Psoas muscle (tissue), 8 donors: ENCODE results near the gene GRID1. TPM values are rescaled to one million over a fixed set of nuclear protein-coding genes. Genes with fewer than 3 reads are reported as not detected.

ENCODE experiments used
- ATAC-seq, 4 donors: fragments of 200-7000 bp; cut with Tn5 transposase; one replicate each; pipeline ENCODE4 v1.9.1; 2020; ENCODE audit warnings: moderate library complexity in 3 of 4, mild to moderate bottlenecking in 2 of 4
- DNase-seq, 2 donors: peaks; one replicate each; pipeline ENCODE4 v3.0.0-alpha.2; 2020
- H3K27ac ChIP-seq: fragments of 200-600 bp; one replicate; pipeline ENCODE4 v1.8.0; 2022
- H3K27me3 ChIP-seq, 3 donors: fragments of 200-600 bp in 1 of 3; one replicate each; pipeline versions ENCODE4 v1.6.1 to v1.8.0; 2013 to 2022; ENCODE audit warnings: low read length in 2 of 3, mild to moderate bottlenecking in 2 of 3, moderate library complexity in 1 of 3; ENCODE audit not compliant: insufficient read depth in 3 of 3
- H3K36me3 ChIP-seq, 2 donors: fragments of 200-600 bp in 1 of 2; one replicate each; pipeline versions ENCODE4 v1.6.1 to v1.8.0; 2013 to 2022; ENCODE audit warnings: low read depth in 1 of 2, mild to moderate bottlenecking in 1 of 2, moderate library complexity in 1 of 2; ENCODE audit not compliant: insufficient read depth in 1 of 2
- H3K4me1 ChIP-seq: fragments of 200-600 bp; one replicate; pipeline ENCODE4 v1.8.0; 2022
- H3K4me3 ChIP-seq: fragments of 200-600 bp; one replicate; pipeline ENCODE4 v1.8.0; 2022; ENCODE audit warnings: mild to moderate bottlenecking
- H3K9me3 ChIP-seq: fragments of 200-600 bp; one replicate; pipeline ENCODE4 v1.8.0; 2022
- WGBS, 3 donors: extraction: QIAGEN DNeasy Blood & Tissue Kit; methylation state at CpG; one replicate each; pipeline versions ENCODE4 v1.1.6 to v1.1.7; 2013; 5-methylcytosine and 5-hydroxymethylcytosine counted together
- intact Hi-C, 2 donors: fragments of 100-400 bp; cut with DNase I; formaldehyde crosslinking; loops; one replicate each; pipeline versions ENCODE4 v1.11.0 to v1.14.2; 2022
- polyA plus RNA-seq, 3 donors: library from polyadenylated mRNA; stranded (reverse); fragments of 200-250 nt; gene quantifications; one replicate each; pipeline ENCODE4 v1.2.3, GENCODE V29; 2013
- total RNA-seq, 4 donors: library from RNA; stranded (reverse); fragmentation: NEBNext Ultra II Directional in 2 of 4; extraction: Animal tissue kit (Norgen Biotek cat#: 25700) in 2 of 4; gene quantifications; one replicate each; pipeline versions ENCODE4 v1.2.1 to v1.2.4, GENCODE V29; 2021 to 2023
- TF ChIP-seq, protein P1 (sequence below): fragments of 200-600 bp; IDR thresholded peaks from one replicate; pipeline ENCODE4 v1.8.0; 2022; ENCODE audit warnings: antibody characterized with exemption
- donor health status: healthy with polysubstance abuse.
- donor health status: DM: no; HTN: no; CAD: no; lungs with moderate emphysema.
- donor health status: Bipolar disorder and iron deficiency.
- donor health status: healthy.
- donor health status: DM: yes; HTN: yes; CAD: no.
- donor health status: DM: no; HTN: no; CAD: no.
- donor health status: DM: no; HTN: no; CAD: no.
- donor health status: DM: yes; HTN: yes; CAD: no.

The GRID1 gene
- total and polyA plus RNA-seq, 7 donors, result 0.17 to 0.56 (median 0.24) TPM

DNA sequence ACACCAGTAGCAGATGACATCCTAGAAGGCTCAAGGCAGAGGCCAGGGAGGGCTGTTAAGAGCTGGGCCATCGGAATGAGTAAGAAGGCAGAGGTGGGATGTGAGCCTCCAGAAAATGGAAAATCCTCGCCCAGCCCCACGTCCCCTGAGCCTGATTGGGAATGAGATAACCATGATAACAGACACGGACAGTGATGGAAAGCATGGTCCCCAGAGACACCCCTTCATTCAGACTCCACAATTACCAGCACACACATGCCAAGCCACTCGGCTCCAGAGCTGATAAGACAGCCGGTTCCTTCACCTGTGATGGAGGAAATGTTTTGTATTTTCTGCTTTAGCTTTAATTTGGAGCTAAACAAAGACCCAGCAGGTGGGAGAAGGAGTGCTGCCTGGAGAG lies 106.0 kb downstream of the GRID1 start:
- Histone ChIP-seq H3K27ac (no peak overlapping the region), H3K4me1 (peaks cover 5% of the 10 kb centered on the region), H3K9me3 (no peaks in the 10 kb centered on the region), H3K4me3 (no peak overlapping the region), H3K27me3 (peaks cover 0 to 23% (median 4%) of the 10 kb centered on the region in 3 donors), H3K36me3 (no peaks in the 10 kb centered on the region)
- ATAC-seq (no peak), DNase-seq (no peak)
- WGBS, 3 donors, result 46 to 56% (median 51%) methylated on average over 6 of the region's 6 CpGs
- intact Hi-C loops, result no loop called here
- TF ChIP-seq, protein P1, sequence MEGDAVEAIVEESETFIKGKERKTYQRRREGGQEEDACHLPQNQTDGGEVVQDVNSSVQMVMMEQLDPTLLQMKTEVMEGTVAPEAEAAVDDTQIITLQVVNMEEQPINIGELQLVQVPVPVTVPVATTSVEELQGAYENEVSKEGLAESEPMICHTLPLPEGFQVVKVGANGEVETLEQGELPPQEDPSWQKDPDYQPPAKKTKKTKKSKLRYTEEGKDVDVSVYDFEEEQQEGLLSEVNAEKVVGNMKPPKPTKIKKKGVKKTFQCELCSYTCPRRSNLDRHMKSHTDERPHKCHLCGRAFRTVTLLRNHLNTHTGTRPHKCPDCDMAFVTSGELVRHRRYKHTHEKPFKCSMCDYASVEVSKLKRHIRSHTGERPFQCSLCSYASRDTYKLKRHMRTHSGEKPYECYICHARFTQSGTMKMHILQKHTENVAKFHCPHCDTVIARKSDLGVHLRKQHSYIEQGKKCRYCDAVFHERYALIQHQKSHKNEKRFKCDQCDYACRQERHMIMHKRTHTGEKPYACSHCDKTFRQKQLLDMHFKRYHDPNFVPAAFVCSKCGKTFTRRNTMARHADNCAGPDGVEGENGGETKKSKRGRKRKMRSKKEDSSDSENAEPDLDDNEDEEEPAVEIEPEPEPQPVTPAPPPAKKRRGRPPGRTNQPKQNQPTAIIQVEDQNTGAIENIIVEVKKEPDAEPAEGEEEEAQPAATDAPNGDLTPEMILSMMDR, result no peak

DNA sequence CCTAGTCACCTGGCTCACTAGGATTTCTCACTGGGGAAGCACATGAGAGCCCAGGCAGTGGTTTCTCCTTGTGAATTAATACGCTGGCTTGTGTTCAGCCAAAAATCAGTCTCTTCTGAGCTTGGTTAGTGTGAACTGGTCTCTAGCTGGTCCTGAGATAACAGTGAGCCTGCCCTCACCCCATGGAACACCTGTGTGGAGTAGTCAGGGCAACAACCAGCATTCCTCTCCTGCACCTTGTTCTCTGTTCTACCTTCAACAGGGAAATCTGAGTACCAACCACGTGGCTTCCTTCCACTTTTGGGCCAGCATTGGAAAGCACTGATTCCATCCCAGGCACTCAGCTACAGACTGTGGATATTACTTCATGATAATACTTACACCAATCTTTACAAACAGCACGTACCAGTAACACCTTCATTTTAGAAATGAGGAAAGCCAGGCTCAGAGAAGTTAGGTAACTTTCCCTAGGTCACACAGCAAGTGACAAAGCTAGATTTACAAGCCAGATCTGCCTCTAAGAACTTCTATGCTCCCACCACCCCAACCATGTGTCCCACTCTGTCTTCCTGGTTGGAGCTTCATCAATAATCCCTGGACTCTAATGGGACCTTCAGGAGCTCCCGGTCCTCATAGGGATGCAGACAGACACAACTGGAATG lies 106.6 kb downstream of the GRID1 start:
- no peak overlapping the region for H3K27ac ChIP-seq
- 76 to 82% (median 78%) methylated on average over 4 of the region's 4 CpGs for WGBS, 3 donors
- H3K27me3 ChIP-seq, result peaks cover 0 to 23% (median 4%) of the 10 kb centered on the region in 3 donors
- H3K9me3 ChIP-seq, result no peaks in the 10 kb centered on the region
- intact Hi-C loops, result no loop called here
- DNase-seq (no peak), ATAC-seq (no peak)
- H3K4me1 ChIP-seq, result peaks cover 5% of the 10 kb centered on the region
- no peaks in the 10 kb centered on the region for H3K36me3 ChIP-seq
- TF ChIP-seq, protein P1, result no peak
- H3K4me3 ChIP-seq, result no peak overlapping the region

DNA sequence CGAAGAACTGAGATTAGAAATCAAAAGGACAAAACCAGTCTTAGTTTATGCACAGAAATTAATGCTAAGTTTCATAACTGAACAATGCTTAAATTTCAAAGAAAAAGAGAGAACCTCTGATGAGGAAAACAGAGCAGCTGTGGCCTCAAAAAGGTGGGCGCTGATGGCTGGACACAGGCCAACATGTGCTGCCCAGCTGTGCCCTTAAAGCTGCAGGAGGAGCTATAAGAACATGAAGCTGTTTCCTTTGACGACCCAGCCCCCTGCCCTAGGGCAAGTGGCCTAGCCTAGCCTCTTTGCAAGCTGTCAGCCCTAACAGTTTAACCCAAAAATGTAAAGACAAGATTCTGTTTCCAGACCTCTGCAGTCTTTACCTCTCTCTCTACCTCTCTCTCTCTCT lies 107.7 kb downstream of the GRID1 start:
- H3K4me1 ChIP-seq, result peaks cover 5% of the 10 kb centered on the region
- no peak overlapping the region for H3K4me3 ChIP-seq
- H3K27ac ChIP-seq, result no peak overlapping the region
- peaks cover 0 to 17% (median 3%) of the 10 kb centered on the region in 3 donors for H3K27me3 ChIP-seq
- H3K36me3 ChIP-seq, result no peaks in the 10 kb centered on the region
- no peaks in the 10 kb centered on the region for H3K9me3 ChIP-seq
- DNase-seq, result no peak
- no peak for ATAC-seq
- TF ChIP-seq, protein P1, result no peak
- intact Hi-C loops, result no loop called here
- WGBS, 3 donors, result 19 to 26% (median 19%) methylated on average over 3 of the region's 3 CpGs

DNA sequence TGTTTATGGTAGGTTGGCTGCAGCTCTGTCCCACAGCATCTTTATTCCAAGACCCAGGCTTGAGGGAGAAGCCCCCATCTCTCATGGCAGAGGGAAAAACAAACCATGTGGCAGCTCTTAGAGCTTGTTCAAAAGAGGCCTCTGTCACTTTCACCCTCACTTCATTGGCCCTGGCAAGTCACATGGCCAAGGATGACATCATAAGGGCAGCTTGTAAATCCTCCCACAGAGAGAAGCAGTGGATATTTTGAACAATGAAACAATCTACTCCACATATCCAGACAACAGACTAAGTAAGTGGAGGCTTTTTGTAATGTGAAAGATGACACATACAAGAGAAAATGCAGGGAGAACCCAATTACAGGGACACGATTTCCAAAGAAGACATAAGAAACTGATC lies 108.1 kb downstream of the GRID1 start:
- intact Hi-C loops, result no loop called here
- H3K9me3 ChIP-seq, result no peaks in the 10 kb centered on the region
- ATAC-seq (no peak), DNase-seq (no peak)
- H3K27ac ChIP-seq, result no peak overlapping the region
- WGBS, 3 donors, result 22 to 28% (median 27%) methylated on average over 1 of the region's 1 CpG
- H3K27me3 ChIP-seq, result peaks cover 0 to 13% (median 2%) of the 10 kb centered on the region in 3 donors
- no peak overlapping the region for H3K4me3 ChIP-seq
- H3K36me3 ChIP-seq, result no peaks in the 10 kb centered on the region
- peaks cover 5% of the 10 kb centered on the region for H3K4me1 ChIP-seq
- TF ChIP-seq, protein P1, result no peak

DNA sequence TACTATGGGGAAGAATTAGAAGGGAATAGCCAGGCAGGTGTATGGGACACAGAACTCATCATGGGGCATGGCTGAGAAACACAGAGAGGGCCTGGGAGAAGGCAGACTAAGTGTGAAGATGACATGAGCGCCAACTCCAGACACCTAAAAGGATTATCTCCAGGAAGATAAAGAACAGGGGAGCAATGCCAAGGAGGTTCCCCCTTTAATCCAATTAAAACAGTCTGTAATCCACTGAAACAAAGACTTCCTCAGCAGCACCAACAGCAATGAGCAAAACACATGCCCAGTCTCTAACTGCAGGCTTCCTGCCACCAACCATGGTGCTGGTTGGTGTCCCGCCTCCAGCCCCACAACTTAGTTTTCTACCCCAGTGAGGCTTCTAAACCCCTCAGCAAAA lies 108.9 kb downstream of the GRID1 start:
- DNase-seq, result no peak
- intact Hi-C loops, result no loop called here
- Histone ChIP-seq H3K36me3 (no peaks in the 10 kb centered on the region), H3K4me3 (no peak overlapping the region), H3K4me1 (no peaks in the 10 kb centered on the region), H3K27me3 (peaks cover 0 to 6% (median 4%) of the 10 kb centered on the region in 3 donors), H3K9me3 (no peaks in the 10 kb centered on the region), H3K27ac (no peak overlapping the region)
- TF ChIP-seq, protein P1, result no peak
- WGBS, 3 donors, result 94 to 98% (median 94%) methylated on average over 2 of the region's 2 CpGs
- no peak for ATAC-seq
